Measurements from ENCODE around the gene AKT3. TPM values are rescaled to one million over a fixed set of nuclear protein-coding genes. Genes with fewer than 3 reads are reported as not detected.

AKT3 gene
- total RNA-seq, 1 donor from 2014 or later: 35.0 TPM

DNA sequence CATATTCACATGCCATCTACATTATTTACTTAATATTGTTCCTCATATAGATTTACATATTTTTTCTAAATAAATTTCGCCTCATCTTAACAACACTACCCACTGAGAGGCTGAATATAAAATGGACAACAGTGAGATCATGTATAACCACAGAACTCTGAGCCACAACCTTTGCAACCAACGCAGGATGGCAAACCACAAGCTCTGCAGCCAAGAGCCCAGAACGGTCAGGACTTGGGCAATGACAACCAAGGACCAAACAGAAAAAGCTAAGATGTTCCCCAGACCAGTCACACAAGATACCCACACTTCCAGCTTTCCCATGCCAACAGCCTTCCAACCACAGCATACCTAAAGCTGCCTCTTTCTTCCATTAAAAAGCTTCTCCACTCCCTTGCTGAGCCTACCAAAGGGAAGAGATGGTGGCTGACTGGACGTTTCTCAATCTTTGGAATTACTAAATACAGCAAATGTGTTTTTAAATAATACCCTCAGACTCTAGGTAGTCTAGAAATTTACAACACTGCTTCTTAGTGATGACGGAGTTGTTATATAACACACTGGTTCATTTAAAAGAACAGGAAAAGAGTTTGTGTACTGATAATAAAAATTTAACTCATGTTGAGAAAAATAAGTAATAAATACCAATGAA, 117.9 kb downstream of the AKT3 start:
- DNase-seq (ENCODE audit: low spot score): no peak

- peak; percentile 63 for DNase-seq (ENCODE audit: low spot score)
Observed at GRCh38 chr1:243731301-243731891, 118.6 kb downstream of the AKT3 start.

GRCh38 chr1:243730487-243731150, 119.4 kb downstream of the AKT3 start:
- DNase-seq (ENCODE audit: low spot score): no peak

DNA sequence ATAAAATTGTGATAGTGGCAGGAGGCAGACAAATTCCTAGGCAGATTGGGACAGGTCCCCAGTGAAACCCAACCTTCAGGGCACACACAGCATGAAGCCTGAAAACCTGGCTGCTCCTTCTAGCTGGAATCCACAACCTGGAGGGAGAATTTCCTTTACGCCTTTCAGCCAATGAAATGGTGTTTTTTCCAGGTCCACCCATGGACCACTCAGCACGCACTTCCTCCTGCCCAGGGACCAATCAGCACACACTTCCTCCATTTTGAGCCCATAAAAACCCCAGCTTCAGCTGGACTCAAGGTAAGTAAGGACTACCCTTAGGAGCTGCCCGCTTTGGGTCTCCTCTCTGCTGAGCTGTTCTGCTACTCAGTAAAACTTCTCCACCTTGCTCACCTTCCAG, 120.1 kb downstream of the AKT3 start:
- DNase-seq (ENCODE audit: low spot score): no peak

DNA sequence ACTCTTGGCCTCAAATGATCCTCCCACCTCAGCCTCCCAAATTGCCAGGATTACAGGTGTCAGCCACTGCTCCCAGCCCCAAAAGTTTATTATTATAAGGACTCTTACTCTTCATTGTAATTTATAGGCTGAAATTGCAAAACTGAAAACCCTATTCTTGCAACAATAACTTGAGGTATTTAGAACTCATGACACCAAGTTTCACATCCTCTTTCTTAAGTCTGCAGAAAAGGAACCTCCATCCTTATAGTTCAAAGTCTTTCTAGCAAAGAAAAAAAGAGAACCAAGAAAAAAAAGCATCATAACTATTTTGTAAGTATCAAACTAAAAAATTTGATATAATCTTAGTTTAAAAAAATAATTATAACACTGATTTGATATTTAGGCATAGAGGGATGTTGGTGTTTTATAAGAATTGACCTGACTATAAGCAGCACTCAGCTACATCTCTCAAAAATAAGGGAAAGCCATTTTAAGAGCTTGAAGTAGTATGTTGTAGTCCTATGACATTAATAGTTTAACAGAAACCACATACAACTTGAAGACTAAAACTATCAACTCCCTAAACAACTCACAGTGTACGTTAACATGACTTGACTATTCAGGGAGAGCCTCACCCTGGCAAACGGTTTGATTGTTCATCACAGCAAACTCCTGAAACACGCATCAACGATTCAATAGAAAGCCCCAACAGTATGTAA, 122.4 kb downstream of the AKT3 start:
- DNase-seq (ENCODE audit: low spot score): no peak

GRCh38 chr1:243726806-243727502, 123.1 kb downstream of the AKT3 start:
- no peak for DNase-seq (ENCODE audit: low spot score)

DNA sequence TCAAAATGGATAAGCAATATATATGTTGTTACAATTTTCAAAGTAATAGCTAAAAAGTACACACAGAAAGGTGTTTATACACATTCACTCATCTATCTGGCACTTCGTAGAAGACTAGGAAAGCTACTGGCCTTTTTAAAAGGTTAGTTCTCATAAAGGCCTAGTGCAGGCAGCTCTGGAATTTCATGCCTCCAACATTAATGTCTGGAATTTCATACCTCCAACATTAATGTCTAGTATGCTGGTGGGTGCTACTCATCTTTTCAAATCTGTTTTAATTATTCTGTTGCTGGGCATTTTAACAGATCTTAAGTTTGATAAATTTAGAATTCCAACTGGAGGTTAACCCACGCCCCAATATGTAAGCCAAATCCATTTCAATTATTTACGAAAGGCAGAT, 124.2 kb downstream of the AKT3 start:
- no peak for DNase-seq (ENCODE audit: low spot score)

DNA sequence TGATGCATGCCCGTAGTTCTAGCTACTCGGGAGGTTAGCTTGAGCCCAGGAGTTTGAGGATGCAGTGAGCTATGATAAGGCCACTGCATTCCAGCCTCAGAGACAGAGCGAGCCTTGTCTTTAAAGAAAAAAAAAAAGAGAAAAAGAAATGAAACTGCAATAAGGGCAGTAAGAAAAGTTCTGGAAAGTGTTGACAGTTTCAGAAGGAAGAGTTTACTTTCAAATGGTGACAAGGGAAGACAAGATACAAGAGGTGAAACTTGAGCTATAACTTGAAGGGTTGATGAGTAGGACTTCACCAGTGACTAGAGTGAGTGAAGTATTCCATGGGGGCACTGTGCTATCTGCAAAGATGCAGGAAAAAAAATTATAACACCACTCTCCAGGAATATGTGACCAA, 125.0 kb downstream of the AKT3 start:
- no peak for DNase-seq (ENCODE audit: low spot score)

DNA sequence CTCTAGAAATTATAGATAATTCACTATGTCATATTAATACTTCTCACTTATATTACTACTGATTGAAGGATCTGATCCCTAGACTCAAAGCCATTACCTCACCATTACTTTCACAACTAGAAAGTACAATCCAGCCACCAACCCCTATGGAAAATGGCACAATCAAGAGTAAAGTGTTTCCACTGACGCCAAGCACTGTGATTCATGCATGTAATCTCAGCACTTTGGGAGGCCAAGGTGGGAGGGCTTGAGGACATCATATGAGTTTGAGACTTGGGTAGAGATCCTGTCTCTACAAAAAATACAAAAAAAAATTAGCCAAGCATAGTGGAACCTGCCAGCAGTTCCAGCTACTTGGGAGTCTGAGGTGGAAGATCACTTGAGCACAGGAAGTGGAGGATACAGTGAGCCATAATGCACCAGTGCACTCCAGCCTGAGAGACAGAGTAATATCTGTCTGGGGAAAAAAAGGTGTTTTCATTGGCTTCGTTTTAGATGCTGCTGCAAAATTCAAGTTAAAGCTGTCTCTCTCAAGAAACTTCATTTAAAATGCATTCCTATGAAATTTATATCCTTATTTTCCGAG, 126.5 kb downstream of the AKT3 start:
- no peak for DNase-seq (ENCODE audit: low spot score)

- no peak for DNase-seq (ENCODE audit: low spot score)
Observed at GRCh38 chr1:243723050-243723449, 127.0 kb downstream of the AKT3 start.

DNA sequence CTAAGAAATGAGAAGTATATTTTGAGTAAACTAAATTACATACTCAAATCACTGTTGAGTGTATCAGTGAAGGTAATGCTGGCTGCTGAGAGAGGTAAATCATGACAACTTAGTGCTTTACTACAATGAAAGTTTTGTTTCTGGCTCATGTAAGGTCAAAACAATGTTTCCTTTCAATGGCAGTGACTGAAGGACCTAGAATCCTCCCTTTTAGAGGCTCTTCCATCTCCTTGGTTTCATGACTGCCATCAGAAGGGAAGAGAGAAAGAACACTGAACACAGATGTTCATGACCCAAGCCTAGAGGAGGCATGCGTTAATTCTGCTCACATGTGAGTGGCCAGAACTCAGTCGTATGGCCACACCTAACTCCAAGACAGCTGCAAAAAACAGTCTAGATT, 130.6 kb downstream of the AKT3 start:
- DNase-seq (ENCODE audit: low spot score): no peak

GRCh38 chr1:243718893-243719292, 131.2 kb downstream of the AKT3 start:
- no peak for DNase-seq (ENCODE audit: low spot score)

DNA sequence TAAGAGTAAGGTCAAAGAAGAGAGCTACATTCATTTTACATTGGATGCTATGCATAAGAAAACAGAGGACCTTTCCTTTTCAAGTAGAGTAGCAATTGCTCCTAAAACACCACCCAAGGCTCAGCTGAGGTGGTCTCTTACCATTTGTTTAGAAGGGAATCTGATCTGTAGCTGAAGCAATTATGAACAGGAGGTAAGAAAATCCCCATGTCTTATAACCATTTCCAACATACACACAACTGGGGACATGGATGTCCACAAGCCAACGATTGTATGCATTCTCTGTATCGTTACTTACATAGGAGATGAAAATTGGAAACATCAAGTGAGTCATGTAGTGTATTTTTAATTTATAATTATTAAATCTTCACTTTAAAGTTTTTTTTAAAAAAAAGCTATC, 132.0 kb downstream of the AKT3 start:
- no peak for DNase-seq (ENCODE audit: low spot score)

DNA sequence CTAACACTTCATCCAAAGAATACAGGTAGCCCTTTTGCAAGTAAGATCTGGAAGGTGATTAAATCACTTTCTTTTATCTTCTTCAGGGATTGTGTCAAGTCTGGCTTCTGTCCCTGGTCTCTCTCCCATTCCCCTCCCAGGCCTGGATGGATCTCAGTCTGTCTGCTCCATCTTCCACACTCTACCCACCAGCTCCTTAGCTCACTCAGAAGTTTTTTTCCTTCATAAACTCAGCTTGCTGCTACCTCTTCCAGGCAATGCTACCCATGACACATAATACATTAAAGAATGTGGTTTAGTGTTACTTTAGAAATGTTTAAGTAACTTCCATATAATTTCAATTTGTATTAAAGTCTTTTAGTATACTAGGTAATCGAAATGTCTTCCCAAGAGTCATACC, 133.1 kb downstream of the AKT3 start:
- DNase-seq (ENCODE audit: low spot score): no peak

GRCh38 chr1:243715285-243715684, 134.8 kb downstream of the AKT3 start:
- no peak for DNase-seq (ENCODE audit: low spot score)

- no peak for DNase-seq (ENCODE audit: low spot score)
Observed at GRCh38 chr1:243713470-243714186, 136.4 kb downstream of the AKT3 start.

DNA sequence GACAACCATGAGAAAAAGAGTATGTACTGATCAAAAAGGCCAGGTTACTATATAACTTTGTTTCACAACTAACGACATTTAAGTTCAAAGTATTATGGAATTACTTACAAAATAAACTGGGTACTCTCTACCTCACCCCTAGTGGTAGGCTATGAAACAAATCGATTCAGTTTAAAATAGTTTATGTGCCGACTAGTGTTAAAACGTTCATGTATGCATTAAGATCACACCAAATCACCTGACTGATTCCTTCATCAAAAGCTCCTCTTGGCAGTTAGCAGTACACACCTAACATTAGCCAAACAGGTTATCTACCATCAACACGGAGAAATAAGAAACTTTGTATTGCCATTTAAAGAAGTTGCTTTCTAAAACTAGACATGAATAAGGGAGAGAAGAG, 137.1 kb downstream of the AKT3 start:
- no peak for DNase-seq (ENCODE audit: low spot score)

DNA sequence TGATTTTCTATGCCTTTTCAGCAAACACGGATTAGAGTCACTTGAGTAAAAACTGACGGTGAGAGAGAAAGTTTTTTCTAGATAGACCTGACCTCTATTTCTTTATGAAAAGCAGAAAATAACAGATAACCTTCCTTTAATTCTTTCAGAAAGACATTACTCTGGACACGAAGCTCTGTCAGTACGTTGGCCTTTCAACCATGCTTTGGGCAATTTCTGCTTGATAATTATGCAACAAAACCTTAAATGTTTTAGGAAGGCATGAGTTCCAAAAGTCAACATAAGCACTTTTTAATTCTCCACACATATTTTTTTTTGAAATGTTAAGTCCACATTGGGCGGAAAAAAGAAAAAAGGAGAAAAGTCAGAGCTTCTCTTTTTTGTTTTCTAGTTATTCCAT, 137.8 kb downstream of the AKT3 start:
- DNase-seq (ENCODE audit: low spot score): no peak

GRCh38 chr1:243710467-243710866, 139.6 kb downstream of the AKT3 start:
- no peak for DNase-seq (ENCODE audit: low spot score)

DNA sequence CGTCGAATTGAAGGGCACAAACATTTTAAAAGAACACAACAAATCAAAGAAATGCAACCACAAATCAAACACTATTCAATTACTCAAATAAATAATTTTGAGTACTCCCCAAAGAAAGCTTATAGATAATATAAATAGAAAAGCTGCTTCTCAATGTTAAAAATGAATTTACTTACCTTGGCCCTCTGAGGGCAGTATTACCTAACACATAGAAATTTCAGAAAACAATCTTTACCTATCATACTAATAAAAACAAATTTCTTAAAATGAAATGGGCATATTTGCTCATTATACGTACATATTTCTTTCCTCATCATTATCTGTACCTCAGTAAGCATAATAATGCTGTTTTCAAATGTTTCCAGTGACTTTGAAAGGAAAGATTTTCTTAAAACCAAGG, 141.8 kb downstream of the AKT3 start:
- DNase-seq (ENCODE audit: low spot score): no peak

GRCh38 chr1:243706563-243706962, 143.5 kb downstream of the AKT3 start:
- no peak for DNase-seq (ENCODE audit: low spot score)
